HG03460 (cell line): ENCODE data around the gene HES6.
"Not testable (repeated sequence)": the region's sequence is repeated elsewhere in the genome, so short reads cannot be mapped to it uniquely, and the experiment has no call there.

Source experiments
- ATAC-seq: cut with Tn5 transposase; IDR thresholded peaks from one replicate; pipeline ENCODE4 v1.9.1; 2021; ENCODE audit not compliant: unreplicated experiment

Gene HES6

GRCh38 chr2:238274152-238274865 is 34.5 kb upstream of the HES6 start:
- no peak for ATAC-seq

- not testable (repeated sequence) for ATAC-seq
Observed at GRCh38 chr2:238273433-238273832, 33.6 kb upstream of the HES6 start.

GRCh38 chr2:238272156-238272555 is 32.3 kb upstream of the HES6 start:
- ATAC-seq = no peak

GRCh38 chr2:238271686-238272085 is 31.8 kb upstream of the HES6 start:
- ATAC-seq = not testable (repeated sequence)

- no peak for ATAC-seq
Observed at GRCh38 chr2:238271061-238271554, 31.3 kb upstream of the HES6 start.

- no peak for ATAC-seq
Observed at GRCh38 chr2:238270606-238271005, 30.8 kb upstream of the HES6 start.

- no peak for ATAC-seq
Observed at GRCh38 chr2:238269741-238270140, 29.9 kb upstream of the HES6 start.

- no peak for ATAC-seq
Observed at GRCh38 chr2:238267884-238268680, 28.2 kb upstream of the HES6 start.

- ATAC-seq = no peak
Observed at GRCh38 chr2:238267341-238267710, 27.5 kb upstream of the HES6 start.

GRCh38 chr2:238265605-238266004 is 25.8 kb upstream of the HES6 start:
- no peak for ATAC-seq

GRCh38 chr2:238264072-238264460 is 24.2 kb upstream of the HES6 start:
- no peak for ATAC-seq

GRCh38 chr2:238263204-238264071 is 23.6 kb upstream of the HES6 start:
- ATAC-seq = no peak

- ATAC-seq = no peak
Observed at GRCh38 chr2:238262496-238263122, 22.8 kb upstream of the HES6 start.

- no peak for ATAC-seq
Observed at GRCh38 chr2:238261718-238262375, 22.0 kb upstream of the HES6 start.

GRCh38 chr2:238260883-238261282 is 21.0 kb upstream of the HES6 start:
- no peak for ATAC-seq

- no peak for ATAC-seq
Observed at GRCh38 chr2:238259061-238260020, 19.5 kb upstream of the HES6 start.

GRCh38 chr2:238257786-238258700 is 18.2 kb upstream of the HES6 start:
- no peak for ATAC-seq

- ATAC-seq = no peak
Observed at GRCh38 chr2:238256594-238257104, 16.8 kb upstream of the HES6 start.
